Thyroid gland (tissue), 4 donors: ENCODE measurements around the gene BTF3.

Experiments used
- CTCF ChIP-seq, 6 experiments: fragments of 200-600 bp in 3 of 6; fragments of 450-650 bp in 3 of 6; sonication (generic) in 3 of 6; IDR thresholded peaks; one replicate each; pipeline ENCODE4 v1.5.1; 2016 to 2019; ENCODE audit warnings: antibody characterized with exemption in 6 of 6, mild to moderate bottlenecking in 2 of 6, inconsistent platforms in 1 of 6, moderate library complexity in 1 of 6
- POLR2A ChIP-seq, 2 donors: fragments of 450-650 bp; IDR thresholded peaks; one replicate each; pipeline ENCODE4 v1.6.1; 2017; ENCODE audit warnings: antibody characterized with exemption in 2 of 2, mild to moderate bottlenecking in 2 of 2, moderate library complexity in 1 of 2

- TF ChIP-seq POLR2A (IDR thresholded peaks at IDR 0.05): no peak
- no peak for TF ChIP-seq CTCF (IDR thresholded peaks at IDR 0.05)
Observed at GRCh38 chr5:73480500-73480899, 17.7 kb upstream of the BTF3 start.
